Measurements from ENCODE around the gene POU3F1.

POU3F1 gene

DNA sequence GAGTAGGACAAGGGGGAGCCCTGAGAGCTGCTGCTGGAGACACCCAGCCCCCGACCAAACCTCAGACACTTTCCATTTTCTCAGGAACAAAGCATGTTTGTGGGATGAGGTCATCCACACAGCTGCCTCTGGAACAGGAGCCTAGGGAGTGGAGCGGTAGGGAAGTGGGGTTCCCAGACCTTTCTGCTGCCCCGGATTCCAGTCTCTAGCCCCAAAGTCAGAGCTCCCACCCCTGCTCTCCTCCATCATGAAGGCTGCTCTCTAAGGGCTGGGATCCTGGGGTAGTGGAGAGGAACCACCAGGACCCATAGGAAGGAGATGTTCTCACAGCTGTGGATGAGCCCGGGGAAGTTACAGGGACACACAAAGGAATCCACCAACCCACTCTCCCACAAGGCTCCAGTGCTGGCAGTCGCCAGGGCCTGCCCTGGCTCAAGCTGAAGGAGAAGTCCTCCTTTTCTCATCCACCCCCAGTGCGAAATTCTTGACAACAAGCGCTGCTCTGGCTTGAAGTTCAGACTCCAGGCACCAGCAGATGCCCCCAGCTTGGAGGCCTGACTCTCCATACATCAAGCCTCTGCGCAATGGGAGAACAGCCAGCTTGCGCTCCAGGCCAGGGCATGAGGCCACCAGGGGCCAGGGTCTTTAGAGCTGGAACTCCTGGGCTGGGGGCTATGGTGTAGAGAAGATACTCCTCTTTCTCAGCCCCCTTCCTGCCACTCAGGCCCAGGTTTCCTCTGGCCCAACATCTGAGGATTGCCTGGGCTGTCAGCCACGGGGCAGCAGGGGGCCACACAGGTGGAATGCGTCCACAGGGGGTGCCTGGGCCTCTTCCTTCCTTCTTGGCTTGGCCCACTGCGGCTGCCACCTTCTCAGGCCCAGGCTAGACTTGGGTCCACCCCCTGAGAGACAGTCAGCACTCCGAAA lies 45.8 kb downstream of the POU3F1 start:
- peak overlapping the region; percentile 27 for H3K4me3 ChIP-seq (replicated peaks; ENCODE audit: low read depth, low read length)
- TF ChIP-seq, protein P1, sequence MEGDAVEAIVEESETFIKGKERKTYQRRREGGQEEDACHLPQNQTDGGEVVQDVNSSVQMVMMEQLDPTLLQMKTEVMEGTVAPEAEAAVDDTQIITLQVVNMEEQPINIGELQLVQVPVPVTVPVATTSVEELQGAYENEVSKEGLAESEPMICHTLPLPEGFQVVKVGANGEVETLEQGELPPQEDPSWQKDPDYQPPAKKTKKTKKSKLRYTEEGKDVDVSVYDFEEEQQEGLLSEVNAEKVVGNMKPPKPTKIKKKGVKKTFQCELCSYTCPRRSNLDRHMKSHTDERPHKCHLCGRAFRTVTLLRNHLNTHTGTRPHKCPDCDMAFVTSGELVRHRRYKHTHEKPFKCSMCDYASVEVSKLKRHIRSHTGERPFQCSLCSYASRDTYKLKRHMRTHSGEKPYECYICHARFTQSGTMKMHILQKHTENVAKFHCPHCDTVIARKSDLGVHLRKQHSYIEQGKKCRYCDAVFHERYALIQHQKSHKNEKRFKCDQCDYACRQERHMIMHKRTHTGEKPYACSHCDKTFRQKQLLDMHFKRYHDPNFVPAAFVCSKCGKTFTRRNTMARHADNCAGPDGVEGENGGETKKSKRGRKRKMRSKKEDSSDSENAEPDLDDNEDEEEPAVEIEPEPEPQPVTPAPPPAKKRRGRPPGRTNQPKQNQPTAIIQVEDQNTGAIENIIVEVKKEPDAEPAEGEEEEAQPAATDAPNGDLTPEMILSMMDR (IDR thresholded peaks at IDR 0.05; ENCODE audit: low read depth, low read length, missing control alignments), result no peak
- peak; percentile 75 for DNase-seq (ENCODE audit: extremely low read depth, low read depth)

DNA sequence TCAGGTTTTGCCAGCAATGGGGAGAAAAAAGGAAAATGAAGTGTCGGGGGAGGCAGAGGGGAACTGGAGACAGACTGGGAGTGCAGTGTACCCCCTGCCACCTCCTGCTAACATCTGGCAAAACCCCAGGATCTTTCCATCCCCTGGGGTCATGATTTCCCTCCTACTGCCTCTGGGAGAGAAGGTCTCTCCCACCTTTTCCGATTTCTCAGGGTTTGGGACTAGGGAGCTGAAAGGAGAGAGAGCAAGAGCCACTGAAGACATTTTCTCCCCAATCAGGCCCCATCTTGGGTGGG lies 46.4 kb downstream of the POU3F1 start:
- TF ChIP-seq, protein P1 (IDR thresholded peaks at IDR 0.05; ENCODE audit: low read depth, low read length, missing control alignments), result no peak
- H3K4me3 ChIP-seq (replicated peaks; ENCODE audit: low read depth, low read length), result peak overlapping the region; percentile 27
- DNase-seq (ENCODE audit: extremely low read depth, low read depth), result no peak

DNA sequence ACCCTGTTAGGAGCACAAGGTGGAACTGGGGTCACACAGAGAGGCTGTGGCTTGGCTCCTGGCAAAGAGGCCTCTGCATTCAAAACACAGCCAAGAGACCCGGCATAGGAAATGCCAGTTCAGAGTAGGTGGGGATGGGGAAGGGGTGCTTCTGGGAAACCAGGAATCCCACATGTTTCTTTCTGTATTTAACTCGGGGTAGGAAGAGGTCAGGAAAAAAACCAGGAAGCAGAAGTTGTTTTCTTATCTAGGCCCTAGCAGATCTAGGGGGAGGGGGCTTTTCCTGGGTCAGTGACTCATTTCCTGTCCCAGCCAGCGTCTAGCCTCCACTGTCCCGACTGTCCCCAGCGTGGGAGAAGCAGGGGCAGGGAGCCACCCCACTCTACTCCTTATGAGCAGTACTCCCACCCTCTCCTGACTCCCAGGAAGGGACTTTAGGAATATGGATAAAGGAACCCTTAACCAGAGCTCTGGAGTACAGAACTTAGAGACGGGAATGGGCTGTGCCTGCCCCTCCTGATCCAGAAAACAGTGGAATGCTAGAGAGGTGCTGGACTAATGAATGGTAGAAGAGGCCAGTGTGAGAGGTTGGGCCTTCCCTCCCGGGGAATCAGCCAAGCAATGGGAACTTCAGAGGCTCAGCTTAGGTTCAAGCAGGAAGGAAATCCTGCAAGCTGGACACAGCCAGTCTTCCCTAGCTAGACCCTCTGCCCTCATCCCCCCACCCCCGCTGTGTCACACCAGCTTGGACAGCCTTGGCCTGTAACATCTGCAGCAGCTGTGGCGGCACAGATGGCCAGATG lies 47.0 kb downstream of the POU3F1 start:
- peak overlapping the region; percentile 27 for H3K4me3 ChIP-seq (replicated peaks; ENCODE audit: low read depth, low read length)
- TF ChIP-seq, protein P1 (IDR thresholded peaks at IDR 0.05; ENCODE audit: low read depth, low read length, missing control alignments), result no peak
- DNase-seq (ENCODE audit: extremely low read depth, low read depth), result no peak

DNA sequence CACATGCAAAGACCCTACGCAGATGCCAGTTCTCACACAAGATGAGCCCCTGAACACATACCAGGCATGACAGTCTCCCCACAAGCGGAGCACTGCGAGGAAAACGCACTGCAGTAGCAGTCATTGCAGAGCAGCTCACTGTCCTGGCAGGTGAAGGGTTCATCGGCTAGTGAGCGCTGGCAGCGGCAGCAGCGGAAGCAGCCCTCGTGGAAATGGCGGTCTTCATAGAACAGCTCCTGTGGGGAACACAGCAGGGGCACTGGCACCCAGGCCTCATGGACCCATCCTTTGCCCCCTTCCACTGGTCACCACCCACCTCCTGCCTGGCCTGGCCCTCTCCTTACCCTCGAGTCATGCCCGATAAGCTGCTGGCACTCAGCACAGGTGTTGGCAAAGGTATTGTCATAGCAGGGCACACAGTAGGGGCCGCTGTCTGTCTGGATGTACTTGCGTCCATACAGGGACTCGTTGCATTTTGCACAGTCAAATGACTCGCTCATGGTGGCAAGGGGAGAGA lies 47.6 kb downstream of the POU3F1 start:
- TF ChIP-seq, protein P1 (IDR thresholded peaks at IDR 0.05; ENCODE audit: low read depth, low read length, missing control alignments), result no peak
- no peak for DNase-seq (ENCODE audit: extremely low read depth, low read depth)
- peak overlapping the region; percentile 27 for H3K4me3 ChIP-seq (replicated peaks; ENCODE audit: low read depth, low read length)

DNA sequence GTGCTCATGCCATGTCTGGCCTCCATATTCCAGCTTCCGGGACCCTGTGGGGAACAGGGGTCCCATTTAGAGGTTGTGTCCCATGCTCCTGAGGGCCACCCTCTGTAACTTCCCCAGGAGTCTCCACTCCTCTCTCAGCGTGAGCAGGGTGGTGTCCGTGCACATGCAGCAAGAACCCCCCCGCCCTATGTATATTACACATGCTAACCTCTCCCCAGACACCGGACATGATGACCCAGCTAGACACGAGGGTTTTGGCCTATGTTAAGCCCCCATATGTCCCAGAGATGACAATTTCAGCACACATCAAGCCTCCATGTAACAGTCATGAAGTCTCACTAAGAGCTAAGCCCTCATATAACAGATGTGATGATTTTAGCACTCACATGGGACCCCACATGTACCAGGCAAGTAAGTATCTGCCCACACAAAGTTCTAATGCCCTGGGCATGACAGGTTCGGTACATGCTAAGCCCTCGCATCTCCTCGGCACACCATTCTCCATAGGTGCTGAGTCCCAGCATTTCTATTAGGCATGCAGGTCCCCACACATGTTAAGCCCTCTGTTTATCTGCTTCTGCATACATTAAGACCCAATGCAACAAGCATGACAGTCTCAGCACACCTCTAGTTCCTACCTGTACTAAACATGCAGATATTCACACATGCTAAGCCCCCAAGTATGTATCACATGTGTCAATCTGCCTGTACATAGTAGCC lies 48.3 kb downstream of the POU3F1 start:
- DNase-seq (ENCODE audit: extremely low read depth, low read depth), result no peak
- H3K4me3 ChIP-seq (replicated peaks; ENCODE audit: low read depth, low read length), result no peak overlapping the region
- TF ChIP-seq, protein P1 (IDR thresholded peaks at IDR 0.05; ENCODE audit: low read depth, low read length, missing control alignments), result no peak

DNA sequence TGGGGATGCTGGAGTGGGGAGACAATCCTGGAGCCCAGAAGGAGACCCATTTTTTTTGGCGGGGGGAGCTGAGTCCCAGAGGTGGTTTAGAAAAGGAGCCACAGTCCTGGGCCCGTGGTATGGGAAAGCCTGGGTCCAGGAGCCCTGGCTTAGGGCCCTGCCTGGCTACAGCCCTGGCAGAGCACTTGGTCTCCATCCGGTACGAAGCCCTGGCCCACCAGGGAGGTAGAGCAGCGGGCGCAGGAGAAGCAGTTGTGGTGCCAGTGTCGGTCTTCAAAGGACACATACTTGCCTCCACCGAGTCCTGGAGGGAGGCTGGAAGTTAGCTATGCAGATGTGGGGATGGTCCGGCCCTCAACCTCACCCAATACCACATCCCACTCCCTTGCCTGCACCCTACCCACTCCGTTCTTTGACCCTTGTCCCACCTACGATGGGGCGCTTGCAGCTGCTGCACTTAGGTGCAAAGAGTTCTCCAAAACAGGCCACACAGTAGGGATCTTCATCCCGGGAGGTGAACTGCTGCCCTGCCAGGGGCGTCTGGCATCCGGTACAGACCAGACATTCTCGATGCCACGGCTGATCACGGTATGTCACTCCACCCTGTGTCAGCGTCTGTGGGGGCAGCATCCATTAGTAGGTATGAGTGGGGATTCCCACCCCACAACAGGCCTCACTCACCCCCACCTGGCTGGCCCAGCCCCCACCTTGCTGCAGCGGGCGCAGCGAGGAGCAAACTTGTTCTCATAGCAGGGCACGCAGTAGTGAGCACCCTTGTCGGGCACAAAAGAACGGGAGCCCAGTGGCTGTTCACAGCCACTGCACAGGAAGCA lies 49.1 kb downstream of the POU3F1 start:
- TF ChIP-seq, protein P1 (IDR thresholded peaks at IDR 0.05; ENCODE audit: low read depth, low read length, missing control alignments), result no peak
- H3K4me3 ChIP-seq (replicated peaks; ENCODE audit: low read depth, low read length), result no peak overlapping the region
- DNase-seq (ENCODE audit: extremely low read depth, low read depth), result no peak
